ENCODE measurements around the gene CENPX. TPM values are rescaled to one million over a fixed set of nuclear protein-coding genes. Genes with fewer than 3 reads are reported as not detected.

The CENPX gene
- total and polyA plus RNA-seq, 2 of the 13 experiments (the other 11 are each of a cell fraction or from before 2014, with no cell fraction given): 92.7 to 170 TPM

- TF ChIP-seq ZGPAT (CRISPR knock-in tag; IDR thresholded peaks at IDR 0.05) (no peak), IRF2 (CRISPR knock-in tag; IDR thresholded peaks at IDR 0.05) (no peak), FOXP1 (IDR thresholded peaks at IDR 0.05) (no peak), FOXP1 (CRISPR knock-in tag; IDR thresholded peaks at IDR 0.05) (no peak), ZFP90 (CRISPR knock-in tag; IDR thresholded peaks at IDR 0.05; ENCODE audit: borderline replicate concordance) (no peak), BCL6 (CRISPR knock-in tag; IDR thresholded peaks at IDR 0.05) (no peak), ZNF274 (CRISPR knock-in tag; IDR thresholded peaks at IDR 0.05) (no peak), MEIS2 (CRISPR knock-in tag; IDR thresholded peaks at IDR 0.05) (no peak), ZNF615 (CRISPR knock-in tag; IDR thresholded peaks at IDR 0.05; ENCODE audit: borderline replicate concordance) (no peak), SKI (IDR thresholded peaks at IDR 0.05; ENCODE audit: partially characterized antibody) (no peak), EZH2 (conservative IDR thresholded peaks at IDR 0.05; ENCODE audit: low read depth, low read length) (no peak), FOXJ3 (CRISPR knock-in tag; IDR thresholded peaks at IDR 0.05; ENCODE audit: borderline replicate concordance) (no peak), UBTF (CRISPR knock-in tag; IDR thresholded peaks at IDR 0.05) (no peak), KLF15 (CRISPR knock-in tag; IDR thresholded peaks at IDR 0.05; ENCODE audit: borderline replicate concordance) (no peak), KIAA2018 (CRISPR knock-in tag; IDR thresholded peaks at IDR 0.05; ENCODE audit: borderline replicate concordance) (no peak), YEATS4 (CRISPR knock-in tag; IDR thresholded peaks at IDR 0.05; ENCODE audit: borderline replicate concordance) (no peak), ZBTB20 (CRISPR knock-in tag; IDR thresholded peaks at IDR 0.05; ENCODE audit: borderline replicate concordance, low read depth) (no peak), JDP2 (CRISPR knock-in tag; IDR thresholded peaks at IDR 0.05; ENCODE audit: borderline replicate concordance) (no peak)
These were observed 32.6 kb upstream of the CENPX start (continued) for GRCh38 chr17:82055023-82055964.

Data from HepG2 (cell line).